Type B pancreatic cell (in vitro differentiated cells): ENCODE results near the gene TUBG1. TPM values are rescaled to one million over a fixed set of nuclear protein-coding genes. Genes with fewer than 3 reads are reported as not detected.

Source experiments
- DNase-seq: peaks from one replicate; pipeline ENCODE4 v3.0.0; 2021; ENCODE audit warnings: mixed read lengths; ENCODE audit not compliant: unreplicated experiment; ENCODE audit errors: extremely low spot score
- H3K27ac Mint-ChIP-seq: 2 replicates; pipeline ENCODE4 v1.8.0; 2021; ENCODE audit warnings: mild to moderate bottlenecking, mixed read lengths
- H3K27me3 Mint-ChIP-seq: 2 replicates; pipeline ENCODE4 v1.8.0; 2021; ENCODE audit warnings: mixed read lengths
- H3K36me3 Mint-ChIP-seq: 2 replicates; pipeline ENCODE4 v1.8.0; 2021; ENCODE audit warnings: mixed read lengths
- H3K4me1 Mint-ChIP-seq: one replicate; pipeline ENCODE4 v1.8.0; 2021; ENCODE audit warnings: mixed read lengths; ENCODE audit not compliant: unreplicated experiment
- H3K4me3 Mint-ChIP-seq: 2 replicates; pipeline ENCODE4 v1.8.0; 2021; ENCODE audit warnings: mild to moderate bottlenecking, mixed read lengths
- H3K9me3 Mint-ChIP-seq: 2 replicates; pipeline ENCODE4 v1.8.0; 2021; ENCODE audit warnings: mixed read lengths
- CTCF ChIP-seq: fragments of 200-600 bp; sonication (generic); conservative IDR thresholded peaks from 2 replicates; pipeline ENCODE4 v1.5.0; 2021; ENCODE audit warnings: antibody characterized with exemption, mild to moderate bottlenecking
- total RNA-seq: library from RNA; stranded (reverse); gene quantifications from 2 replicates; pipeline ENCODE4 v1.2.1, GENCODE V29; 2021; ENCODE audit warnings: low replicate concordance

TUBG1 gene
- total RNA-seq, 1 donor from 2014 or later, result 63.2 TPM

DNA sequence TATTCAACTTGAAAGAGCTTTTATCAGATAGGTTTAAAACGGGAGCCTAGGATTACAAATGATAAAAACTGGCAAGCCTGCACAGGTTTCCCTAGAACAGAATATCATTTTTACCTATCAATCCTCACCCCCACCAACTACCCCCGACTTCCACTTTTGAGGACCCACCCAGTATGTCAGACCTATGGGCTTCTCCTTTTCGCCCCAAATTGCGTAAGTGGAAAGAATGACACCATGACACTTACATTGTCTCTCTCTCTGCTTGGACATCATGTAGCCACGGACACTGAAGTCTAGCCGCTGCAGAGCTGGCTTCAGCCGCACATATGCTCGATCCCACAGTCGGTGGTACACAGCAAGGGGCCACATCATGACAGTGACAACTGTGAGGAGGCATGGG is 24.6 kb upstream of the TUBG1 start:
- Mint-ChIP-seq H3K27me3 (no peaks in the 10 kb centered on the region), H3K27ac (no peak overlapping the region), H3K4me3 (no peak overlapping the region), H3K36me3 (peaks cover 23% of the 10 kb centered on the region), H3K9me3 (no peaks in the 10 kb centered on the region), H3K4me1 (no peaks in the 10 kb centered on the region)
- TF ChIP-seq CTCF, result no peak
- no peak for DNase-seq

GRCh38 chr17:42585353-42585752 is 24.1 kb upstream of the TUBG1 start:
- TF ChIP-seq CTCF, result no peak
- H3K9me3 Mint-ChIP-seq, result no peaks in the 10 kb centered on the region
- no peak for DNase-seq
- H3K4me3 Mint-ChIP-seq, result no peak overlapping the region
- H3K27me3 Mint-ChIP-seq, result no peaks in the 10 kb centered on the region
- H3K36me3 Mint-ChIP-seq, result peaks cover 23% of the 10 kb centered on the region
- no peak overlapping the region for H3K27ac Mint-ChIP-seq
- no peaks in the 10 kb centered on the region for H3K4me1 Mint-ChIP-seq

GRCh38 chr17:42586514-42587230 is 22.8 kb upstream of the TUBG1 start:
- H3K36me3 Mint-ChIP-seq, result peaks cover 26% of the 10 kb centered on the region
- H3K4me3 Mint-ChIP-seq, result peak overlapping the region; percentile 61
- no peaks in the 10 kb centered on the region for H3K4me1 Mint-ChIP-seq
- no peaks in the 10 kb centered on the region for H3K9me3 Mint-ChIP-seq
- no peak for TF ChIP-seq CTCF
- DNase-seq, result no peak
- H3K27ac Mint-ChIP-seq, result peak overlapping the region; percentile 82
- no peaks in the 10 kb centered on the region for H3K27me3 Mint-ChIP-seq

- no peaks in the 10 kb centered on the region for H3K9me3 Mint-ChIP-seq
- no peaks in the 10 kb centered on the region for H3K27me3 Mint-ChIP-seq
- H3K36me3 Mint-ChIP-seq, result peaks cover 20% of the 10 kb centered on the region
Observed at GRCh38 chr17:42590886-42591285, 18.6 kb upstream of the TUBG1 start.

DNA sequence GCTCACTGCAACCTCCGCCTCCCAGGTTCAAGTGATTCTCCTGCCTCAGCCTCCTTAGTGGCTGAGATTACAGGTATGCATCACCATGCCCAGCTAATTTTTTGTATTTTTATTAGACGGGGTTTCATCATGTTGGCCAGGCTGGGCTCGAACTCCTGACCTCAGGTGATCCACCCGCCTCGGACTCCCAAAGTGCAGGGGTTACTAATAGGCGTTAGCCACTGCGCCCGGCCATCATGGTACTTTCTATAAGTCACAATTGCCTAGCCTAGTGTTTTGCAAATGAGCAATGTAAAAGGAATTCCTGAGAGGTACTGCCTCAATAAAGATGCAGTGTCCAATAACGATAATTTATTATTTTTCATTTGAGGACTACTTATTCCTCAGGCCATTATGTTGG is 18.1 kb upstream of the TUBG1 start:
- DNase-seq, result no peak
- no peak overlapping the region for H3K4me3 Mint-ChIP-seq
- H3K27ac Mint-ChIP-seq, result no peak overlapping the region
- no peak for TF ChIP-seq CTCF
- peaks cover 23% of the 10 kb centered on the region for H3K36me3 Mint-ChIP-seq
- peaks cover 2% of the 10 kb centered on the region for H3K4me1 Mint-ChIP-seq
- H3K9me3 Mint-ChIP-seq, result no peaks in the 10 kb centered on the region
- no peaks in the 10 kb centered on the region for H3K27me3 Mint-ChIP-seq

More at GRCh38 chr17:42590886-42591285, 18.6 kb upstream of the TUBG1 start:
- Mint-ChIP-seq H3K27ac (no peak overlapping the region), H3K4me1 (no peaks in the 10 kb centered on the region), H3K4me3 (no peak overlapping the region)
- TF ChIP-seq CTCF, result no peak
- DNase-seq, result no peak
